Fibroblast of pulmonary artery (primary cell): Measurements from ENCODE around the gene BCL7A.

Experiments used
- DNase-seq: peaks from one replicate; pipeline ENCODE4 v3.0.0-alpha.2; 2010; ENCODE audit warnings: low read depth
- H3K4me3 ChIP-seq: replicated peaks from 2 replicates; pipeline ENCODE4 v1.5.1; 2011; ENCODE audit warnings: low read depth, mild to moderate bottlenecking, control low read depth, low read length, moderate library complexity
- CTCF ChIP-seq: IDR thresholded peaks from 2 replicates; pipeline ENCODE4 v1.5.1; 2011; ENCODE audit warnings: mild to moderate bottlenecking, control low read depth, low read length, inconsistent platforms; ENCODE audit errors: missing control alignments

BCL7A gene

GRCh38 chr12:122028905-122029560, 7.3 kb downstream of the BCL7A start:
- no peak for DNase-seq

GRCh38 chr12:122029620-122030423, 8.1 kb downstream of the BCL7A start:
- TF ChIP-seq CTCF = no peak
- no peak overlapping the region for H3K4me3 ChIP-seq
- DNase-seq = no peak

More at GRCh38 chr12:122028905-122029560, 7.3 kb downstream of the BCL7A start:
- no peak overlapping the region for H3K4me3 ChIP-seq
- TF ChIP-seq CTCF = no peak

GRCh38 chr12:122030424-122031035, 8.8 kb downstream of the BCL7A start:
- H3K4me3 ChIP-seq = no peak overlapping the region
- DNase-seq = no peak
- no peak for TF ChIP-seq CTCF

GRCh38 chr12:122031342-122032216, 9.9 kb downstream of the BCL7A start:
- peak; percentile 76 for TF ChIP-seq CTCF
- H3K4me3 ChIP-seq = no peak overlapping the region
- peak; percentile 39 for DNase-seq

- no peak for DNase-seq
- no peak for TF ChIP-seq CTCF
- H3K4me3 ChIP-seq = no peak overlapping the region
These were observed 10.9 kb downstream of the BCL7A start for GRCh38 chr12:122032580-122032979.

GRCh38 chr12:122035292-122035691, 13.6 kb downstream of the BCL7A start:
- H3K4me3 ChIP-seq = no peak overlapping the region
- no peak for TF ChIP-seq CTCF
- DNase-seq = no peak
